A673 (cell line): ENCODE measurements around the gene TUBB. TPM values are rescaled to one million over a fixed set of nuclear protein-coding genes. Genes with fewer than 3 reads are reported as not detected.

Experiments used
- BruUV-seq: library from RNA; stranded (reverse); fragments of 400-500 nt; replicated peaks from 2 replicates; lab custom pipeline; 2021; lab: Mats Ljungman, UMichigan
- CTCF ChIA-PET: fragments of 300-600 bp; sonication (Branson Sonifier 250); formaldehyde crosslinking; loops from one replicate; lab custom pipeline; 2022; ENCODE audit warnings: antibody characterized with exemption; lab: Charles Lee
- POLR2A ChIA-PET: fragments of 300-600 bp; sonication (Branson Sonifier 250); formaldehyde crosslinking; loops from one replicate; lab custom pipeline; 2022; ENCODE audit warnings: antibody characterized with exemption; ENCODE audit not compliant: low non-redundant PET; lab: Charles Lee
- DNase-seq: peaks from one replicate; pipeline ENCODE4 v3.0.0-alpha.2; 2015; ENCODE audit warnings: low spot score
- H3K27ac ChIP-seq: fragments of 200-600 bp; sonication (generic); 2 replicates; pipeline ENCODE4 v1.5.1; 2016; ENCODE audit warnings: mixed run types, low read depth, mild to moderate bottlenecking, mixed read lengths, antibody characterized with exemption, low read length; ENCODE audit not compliant: poor library complexity, severe bottlenecking
- H3K27me3 ChIP-seq: fragments of 200-600 bp; sonication (generic); replicated peaks from 2 replicates; pipeline ENCODE4 v1.6.1; 2017; ENCODE audit warnings: mixed run types, low read depth, mild to moderate bottlenecking, mixed read lengths, antibody characterized with exemption, low read length; ENCODE audit not compliant: insufficient read depth, poor library complexity
- H3K36me3 ChIP-seq: fragments of 200-600 bp; sonication (generic); 2 replicates; pipeline ENCODE4 v1.6.1; 2016; ENCODE audit warnings: mixed run types, mild to moderate bottlenecking, mixed read lengths, antibody characterized with exemption, low read length; ENCODE audit not compliant: insufficient read depth, poor library complexity, severe bottlenecking
- H3K4me1 ChIP-seq: fragments of 200-600 bp; sonication (generic); 2 replicates; pipeline ENCODE4 v1.6.1; 2017; ENCODE audit warnings: mixed run types, mild to moderate bottlenecking, mixed read lengths, antibody characterized with exemption, low read length; ENCODE audit not compliant: insufficient read depth, poor library complexity, severe bottlenecking
- H3K4me3 ChIP-seq: fragments of 200-600 bp; sonication (generic); 2 replicates; pipeline ENCODE4 v1.5.1; 2016; ENCODE audit warnings: low read depth, mixed run types, mild to moderate bottlenecking, mixed read lengths, low read length; ENCODE audit not compliant: poor library complexity, severe bottlenecking
- H3K9me3 ChIP-seq: fragments of 200-600 bp; sonication (generic); 2 replicates; pipeline ENCODE4 v1.6.1; 2016; ENCODE audit warnings: mixed run types, low read depth, mild to moderate bottlenecking, mixed read lengths, antibody characterized with exemption, low read length; ENCODE audit not compliant: poor library complexity, severe bottlenecking
- EZH2 ChIP-seq: fragments of 200-600 bp; sonication (generic); IDR thresholded peaks from 2 replicates; pipeline ENCODE4 v1.6.1; 2017; ENCODE audit warnings: borderline replicate concordance, low read depth, mild to moderate bottlenecking, mixed read lengths, antibody characterized with exemption, low read length; ENCODE audit not compliant: poor library complexity, severe bottlenecking
- intact Hi-C: fragments of 100-400 bp; cut with micrococcal nuclease; formaldehyde crosslinking; loops from one replicate; pipeline ENCODE4 v1.10.0; 2022; ENCODE audit not compliant: unreplicated experiment
- total RNA-seq: library from RNA; stranded (reverse); gene quantifications from 2 replicates; pipeline ENCODE4 v1.2.3, GENCODE V29; 2021
- TF ChIP-seq, protein P1 (sequence below): fragments of 300-800, 200-600 bp; sonication (generic); conservative IDR thresholded peaks from 2 replicates; pipeline ENCODE4 v1.5.1; 2017; ENCODE audit warnings: low read depth, mild to moderate bottlenecking, antibody characterized with exemption, low read length, moderate library complexity, mixed read lengths

TUBB gene
- total RNA-seq, 1 experiment from 2014 or later = 1,936 TPM

DNA sequence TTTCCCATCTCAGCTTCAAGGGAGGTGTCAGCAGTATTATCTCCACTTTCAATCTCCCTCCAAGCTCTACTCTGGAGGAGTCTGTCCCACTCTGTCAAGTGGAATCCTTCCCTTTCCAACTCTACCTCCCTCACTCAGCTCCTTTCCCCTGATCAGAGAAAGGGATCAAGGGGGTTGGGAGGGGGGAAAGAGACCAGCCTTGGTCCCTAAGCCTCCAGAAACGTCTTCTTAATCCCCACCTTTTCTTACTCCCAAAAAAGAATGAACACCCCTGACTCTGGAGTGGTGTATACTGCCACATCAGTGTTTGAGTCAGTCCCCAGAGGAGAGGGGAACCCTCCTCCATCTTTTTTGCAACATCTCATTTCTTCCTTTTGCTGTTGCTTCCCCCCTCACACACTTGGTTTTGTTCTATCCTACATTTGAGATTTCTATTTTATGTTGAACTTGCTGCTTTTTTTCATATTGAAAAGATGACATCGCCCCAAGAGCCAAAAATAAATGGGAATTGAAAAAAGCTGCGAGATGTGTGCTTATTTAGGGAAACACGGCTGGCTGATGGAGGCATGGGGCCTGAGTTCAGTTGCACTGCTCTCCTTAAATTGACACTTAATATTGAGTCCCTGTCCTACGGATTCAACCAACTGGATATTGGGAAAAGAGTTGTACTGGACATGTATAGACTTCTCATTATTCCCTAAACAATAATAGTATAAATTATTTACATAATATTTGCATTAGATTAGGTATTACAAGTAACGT, 4.9 kb downstream of the TUBB start:
- TF ChIP-seq, protein P1, sequence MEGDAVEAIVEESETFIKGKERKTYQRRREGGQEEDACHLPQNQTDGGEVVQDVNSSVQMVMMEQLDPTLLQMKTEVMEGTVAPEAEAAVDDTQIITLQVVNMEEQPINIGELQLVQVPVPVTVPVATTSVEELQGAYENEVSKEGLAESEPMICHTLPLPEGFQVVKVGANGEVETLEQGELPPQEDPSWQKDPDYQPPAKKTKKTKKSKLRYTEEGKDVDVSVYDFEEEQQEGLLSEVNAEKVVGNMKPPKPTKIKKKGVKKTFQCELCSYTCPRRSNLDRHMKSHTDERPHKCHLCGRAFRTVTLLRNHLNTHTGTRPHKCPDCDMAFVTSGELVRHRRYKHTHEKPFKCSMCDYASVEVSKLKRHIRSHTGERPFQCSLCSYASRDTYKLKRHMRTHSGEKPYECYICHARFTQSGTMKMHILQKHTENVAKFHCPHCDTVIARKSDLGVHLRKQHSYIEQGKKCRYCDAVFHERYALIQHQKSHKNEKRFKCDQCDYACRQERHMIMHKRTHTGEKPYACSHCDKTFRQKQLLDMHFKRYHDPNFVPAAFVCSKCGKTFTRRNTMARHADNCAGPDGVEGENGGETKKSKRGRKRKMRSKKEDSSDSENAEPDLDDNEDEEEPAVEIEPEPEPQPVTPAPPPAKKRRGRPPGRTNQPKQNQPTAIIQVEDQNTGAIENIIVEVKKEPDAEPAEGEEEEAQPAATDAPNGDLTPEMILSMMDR = no peak
- TF ChIP-seq EZH2 = no peak
- no peaks in the 10 kb centered on the region for H3K9me3 ChIP-seq
- H3K27me3 ChIP-seq = no peaks in the 10 kb centered on the region
- intact Hi-C loops = loop anchor here (5.0 kb wide), 2 partner anchors 152 to 362 kb away; no protein-coding TSS in a partner anchor
- no TSS peak for BruUV-seq
- H3K4me1 ChIP-seq = peaks cover 21% of the 10 kb centered on the region
- peak; percentile 28 for DNase-seq
- H3K36me3 ChIP-seq = peaks cover 60% of the 10 kb centered on the region
- ChIA-PET CTCF (no interaction called here), POLR2A (no interaction called here)
- H3K27ac ChIP-seq = peak overlapping the region; percentile 7
- H3K4me3 ChIP-seq = no peak overlapping the region

DNA sequence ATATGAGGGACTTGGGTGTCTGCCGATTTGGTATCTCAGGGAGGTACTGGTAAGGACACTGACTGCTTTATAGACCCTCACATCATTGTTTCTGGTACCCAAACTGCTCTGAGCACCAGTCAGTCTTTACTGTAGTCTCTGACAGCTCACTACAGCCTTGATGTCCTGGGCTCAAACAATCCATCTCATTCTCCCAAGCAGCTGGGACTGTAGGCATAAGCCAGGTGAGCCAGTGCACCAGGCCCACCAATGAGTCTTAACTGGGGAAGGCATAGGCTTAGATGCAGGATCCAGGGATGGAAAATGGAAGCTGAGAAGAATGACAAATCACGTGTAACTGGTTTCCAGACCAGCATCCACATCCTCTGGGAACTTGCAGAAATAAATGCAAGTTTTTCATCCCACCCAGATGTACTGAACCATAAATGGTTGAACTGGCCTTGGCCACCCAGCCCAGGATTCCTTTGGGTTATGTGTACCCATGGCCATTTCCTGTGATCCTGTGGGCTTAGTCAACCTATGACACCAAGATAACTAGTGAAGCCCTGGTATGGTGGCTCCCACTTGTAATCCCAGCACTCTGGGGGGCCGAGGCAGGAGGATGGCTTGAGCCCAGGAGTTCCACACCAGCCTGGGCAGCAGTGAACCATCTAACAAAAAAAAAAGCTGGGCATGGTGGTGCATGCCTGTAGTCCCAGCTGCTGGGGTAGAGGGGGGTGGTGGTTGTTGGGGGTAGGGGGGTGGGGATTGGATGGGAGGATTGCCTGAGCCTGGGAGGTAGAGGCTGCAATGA, 5.8 kb downstream of the TUBB start:
- Histone ChIP-seq H3K4me1 (peaks cover 25% of the 10 kb centered on the region), H3K27ac (no peak overlapping the region), H3K27me3 (no peaks in the 10 kb centered on the region), H3K9me3 (no peaks in the 10 kb centered on the region), H3K36me3 (peaks cover 68% of the 10 kb centered on the region), H3K4me3 (no peak overlapping the region)
- TF ChIP-seq, protein P1 = no peak
- no peak for TF ChIP-seq EZH2
- ChIA-PET CTCF (no interaction called here), POLR2A (interaction anchor here (0.6 kb wide), 2 partner anchors 87 to 252 kb away, joined by 4 read pairs; no protein-coding TSS in a partner anchor)
- BruUV-seq = no TSS peak
- intact Hi-C loops = loop anchor here (5.0 kb wide), 2 partner anchors 151 to 361 kb away; no protein-coding TSS in a partner anchor
- peak; percentile 54 for DNase-seq

DNA sequence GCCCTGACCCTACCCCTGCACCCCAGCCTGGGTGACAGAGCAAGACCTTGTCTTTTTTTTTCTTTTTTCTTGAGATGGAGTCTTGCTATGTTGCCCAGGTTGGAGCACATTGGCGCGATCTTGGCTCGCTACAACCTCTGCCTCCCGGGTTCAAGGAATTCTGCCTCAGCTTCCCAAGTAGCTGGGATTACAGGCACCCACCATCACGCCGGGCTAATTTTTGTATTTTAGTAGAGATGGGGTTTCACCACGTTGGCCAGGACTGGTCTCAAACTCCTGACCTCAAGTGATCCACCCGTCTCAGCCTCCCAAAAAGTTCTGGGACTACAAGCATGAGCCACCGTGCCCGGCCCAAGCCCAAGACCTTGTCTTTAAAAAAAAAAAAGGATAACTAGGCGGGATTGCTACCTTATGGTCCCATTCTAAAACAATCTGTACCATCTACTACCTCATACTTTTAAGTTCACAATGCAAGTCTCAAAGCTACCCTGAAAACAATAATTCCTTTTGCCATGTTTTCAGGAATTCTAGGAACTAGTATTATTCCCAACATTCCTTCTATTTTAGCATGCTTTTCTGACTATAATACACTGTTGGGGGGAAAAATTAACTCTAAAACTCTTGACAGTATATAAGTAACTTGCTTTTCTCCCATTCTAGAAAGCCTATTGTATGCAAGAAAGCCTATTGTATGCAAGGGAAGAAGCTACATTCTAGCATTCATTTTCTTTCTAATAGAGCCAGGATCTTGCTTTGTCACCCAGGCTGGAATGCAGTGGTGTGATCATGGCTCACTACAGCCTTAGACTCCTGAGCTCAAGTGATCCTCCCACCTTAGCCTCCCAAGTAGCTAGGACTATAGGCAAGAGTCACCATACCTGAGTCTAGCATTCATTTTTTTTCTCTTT, 6.6 kb downstream of the TUBB start:
- Histone ChIP-seq H3K4me3 (no peak overlapping the region), H3K36me3 (peaks cover 65% of the 10 kb centered on the region), H3K27me3 (no peaks in the 10 kb centered on the region), H3K9me3 (no peaks in the 10 kb centered on the region), H3K4me1 (peaks cover 26% of the 10 kb centered on the region), H3K27ac (peak overlapping the region; percentile 51)
- ChIA-PET POLR2A (interaction anchor here (0.5 to 0.7 kb wide), 4 partner anchors 9 to 573 kb away, joined by 3 to 4 read pairs (median 4); partner anchors contain the start of gene MDC1), CTCF (interaction anchor here (0.6 to 1.0 kb wide), 3 partner anchors 9 to 361 kb away, joined by 3 to 8 read pairs (median 5); no protein-coding TSS in a partner anchor)
- intact Hi-C loops = loop anchor here (5.0 kb wide), 2 partner anchors 151 to 361 kb away; no protein-coding TSS in a partner anchor
- no TSS peak for BruUV-seq
- DNase-seq = peak; percentile 22
- TF ChIP-seq EZH2 = no peak
- TF ChIP-seq, protein P1 = no peak
